ENCODE data around the gene CLMN. TPM values are rescaled to one million over a fixed set of nuclear protein-coding genes. Genes with fewer than 3 reads are reported as not detected.

The CLMN gene
- polyA plus RNA-seq, 6 donors from 2014 or later = 4.9 to 23.8 (median 12.7) TPM

DNA sequence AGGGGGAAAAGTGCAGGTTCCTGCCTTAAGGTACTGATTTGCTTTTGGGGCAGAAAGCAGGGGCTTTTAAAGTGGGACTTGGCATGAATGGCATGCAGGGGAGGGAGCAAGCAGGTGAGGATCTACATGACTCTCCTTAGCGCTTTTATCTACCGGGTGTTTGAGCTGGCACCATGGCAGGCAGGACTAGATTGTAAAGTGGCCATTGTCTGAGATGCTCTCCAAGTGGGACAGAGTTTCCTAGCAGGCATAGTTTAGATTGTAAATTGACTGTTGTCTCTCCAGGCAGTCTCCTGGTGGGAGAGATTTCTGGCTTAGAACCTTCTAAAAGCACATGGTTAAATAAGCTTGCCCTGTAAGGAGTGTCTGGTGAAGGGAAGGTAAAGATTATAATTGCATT lies 157.1 kb downstream of the CLMN start:
- Mint-ChIP-seq H3K9me3 (peaks cover 0 to 24% (median 11%) of the 10 kb centered on the region in 7 donors), H3K27ac (peak overlapping the region in 3 of 6 donors; percentile 47 to 75 (median 51)), H3K36me3 (peaks cover 11 to 19% of the 10 kb centered on the region in 2 donors), H3K4me1 (peaks cover 10 to 25% (median 21%) of the 10 kb centered on the region in 3 donors), H3K27me3 (no peaks in the 10 kb centered on the region), H3K4me3 (no peak overlapping the region)
- no peak for DNase-seq
- no peak for ATAC-seq (ENCODE audit: low read depth in 2 of 2)

DNA sequence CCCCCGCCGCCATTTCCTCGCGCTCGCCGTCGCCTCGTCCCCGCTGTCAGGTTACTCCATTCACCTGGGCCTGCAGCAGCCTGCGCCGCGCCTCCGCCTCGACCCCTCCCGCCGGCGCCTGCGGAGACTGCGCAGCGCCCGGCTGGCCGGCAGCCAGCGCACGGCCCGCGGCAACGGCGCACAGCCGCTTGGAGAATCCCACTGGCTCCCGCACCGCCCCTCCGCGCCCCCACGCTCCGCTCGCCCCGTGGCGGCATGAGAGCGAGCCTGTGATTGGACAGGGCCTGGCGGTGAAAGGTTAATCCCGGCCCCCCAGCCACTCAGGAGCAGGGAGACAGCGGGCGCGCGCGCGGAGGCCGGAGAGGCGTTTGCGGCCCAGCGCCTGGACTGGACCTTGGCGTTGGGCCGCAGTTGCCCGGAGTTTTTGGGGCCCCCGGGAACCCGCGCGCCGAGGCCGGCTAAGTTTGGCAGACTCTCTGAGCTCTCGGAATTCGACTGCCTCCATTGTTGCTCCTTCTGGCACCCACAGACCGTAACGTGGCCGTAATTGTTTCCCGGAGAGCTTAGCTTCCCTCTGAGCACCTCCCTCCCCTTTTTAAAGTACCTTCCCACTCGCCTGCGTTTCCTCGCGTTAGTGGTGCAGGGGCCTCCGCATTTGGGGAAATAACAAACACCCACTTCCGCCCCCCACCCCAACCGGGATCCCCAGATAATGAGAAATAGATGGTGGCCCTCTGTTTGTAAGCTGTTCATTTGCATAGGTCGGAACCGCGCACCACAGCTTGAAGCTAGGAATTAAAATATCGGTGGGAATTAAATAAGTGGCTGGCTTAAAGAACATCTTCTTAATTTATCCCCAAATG lies 162.2 kb downstream of the CLMN start, which contains the start of gene DICER1:
TSS of gene DICER1 (minus strand) at position 203 of the 863 bp plus-strand sequence. CDS start 24,071 bp downstream, outside the sequence.
- Mint-ChIP-seq H3K4me1 (peaks cover 32 to 49% (median 41%) of the 10 kb centered on the region in 3 donors), H3K27ac (peak within 1 kb of the TSS; percentile 99 to 100 (median 100)), H3K36me3 (no peaks in the 10 kb centered on the region), H3K9me3 (no peaks in the 10 kb centered on the region), H3K27me3 (no peaks in the 10 kb centered on the region), H3K4me3 (peak within 1 kb of the TSS; percentile 98 to 100 (median 99))
- DNase-seq (peak; percentile 93), ATAC-seq (ENCODE audit: low read depth in 2 of 2) (peak; percentile 74 to 75)

DNA sequence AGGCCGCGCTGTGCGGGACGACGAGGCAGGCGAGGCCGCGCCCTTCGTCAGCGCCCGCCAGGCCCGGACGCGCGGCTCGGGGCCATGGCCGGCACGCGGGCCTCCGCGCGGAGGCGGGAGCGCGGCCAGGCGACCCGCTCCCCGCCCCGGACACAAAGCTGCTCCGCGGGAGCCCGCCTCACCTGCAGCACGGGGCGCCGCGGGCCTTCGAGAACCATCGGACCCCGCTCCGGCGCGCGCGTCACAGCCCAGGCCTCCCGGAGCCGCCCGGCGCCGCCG lies 162.7 kb downstream of the CLMN start:
- H3K9me3 Mint-ChIP-seq = no peaks in the 10 kb centered on the region
- peaks cover 33 to 55% (median 44%) of the 10 kb centered on the region in 3 donors for H3K4me1 Mint-ChIP-seq
- no peaks in the 10 kb centered on the region for H3K36me3 Mint-ChIP-seq
- H3K27me3 Mint-ChIP-seq = no peaks in the 10 kb centered on the region
- ATAC-seq (ENCODE audit: low read depth in 2 of 2) (no peak), DNase-seq (no peak)
- peak overlapping the region in 7 of 8 donors; percentile 98 to 100 (median 99) for H3K4me3 Mint-ChIP-seq
- H3K27ac Mint-ChIP-seq = peak overlapping the region in 3 of 6 donors; percentile 99 to 100 (median 100)

DNA sequence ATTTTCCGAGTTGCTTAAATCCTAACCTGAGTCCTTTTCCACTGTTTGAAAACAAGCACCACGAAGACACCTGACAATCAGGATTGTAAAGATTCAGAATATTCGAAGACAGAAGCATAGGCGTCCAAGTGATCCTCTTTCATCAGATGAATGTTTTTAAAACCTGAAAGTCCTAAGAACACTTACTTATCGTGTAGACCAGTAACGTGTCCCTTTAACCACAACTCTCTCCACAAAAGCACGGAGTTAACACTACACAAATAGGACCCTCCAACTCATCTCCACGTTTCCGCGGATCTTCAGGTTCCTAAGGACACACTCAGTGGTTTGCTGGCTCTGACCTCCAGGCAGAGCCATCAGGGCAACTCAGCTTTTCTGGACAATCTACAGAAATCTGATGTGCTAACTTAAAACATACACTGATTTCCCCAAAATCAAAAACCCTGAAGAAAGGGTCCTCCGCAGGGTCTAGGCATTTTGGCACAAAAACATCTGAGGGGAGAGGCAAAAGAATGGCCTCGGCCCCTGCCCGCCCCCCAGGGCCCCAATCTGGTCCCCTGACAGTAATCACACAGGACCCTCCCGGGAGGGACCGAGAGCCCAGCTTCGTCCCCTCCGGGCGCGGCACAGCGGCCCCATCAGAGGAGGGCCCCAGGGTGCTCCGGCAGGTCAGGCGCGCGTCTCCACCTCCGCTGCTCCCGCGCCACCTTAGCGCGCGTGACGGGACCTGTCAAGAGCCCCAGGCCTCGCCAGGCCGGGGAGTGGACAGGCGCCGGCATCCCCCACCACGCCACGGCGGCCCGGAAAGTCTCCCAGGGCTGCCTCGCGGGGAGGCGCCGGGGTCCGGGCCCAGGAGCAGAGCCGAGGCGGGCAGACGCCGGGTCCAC lies 163.3 kb downstream of the CLMN start:
- no peaks in the 10 kb centered on the region for H3K36me3 Mint-ChIP-seq
- H3K27me3 Mint-ChIP-seq = no peaks in the 10 kb centered on the region
- peak overlapping the region; percentile 81 to 98 (median 90) for H3K4me3 Mint-ChIP-seq
- H3K27ac Mint-ChIP-seq = peak overlapping the region; percentile 84 to 100 (median 90)
- H3K4me1 Mint-ChIP-seq = peaks cover 38 to 61% (median 50%) of the 10 kb centered on the region in 3 donors
- H3K9me3 Mint-ChIP-seq = no peaks in the 10 kb centered on the region
- ATAC-seq (ENCODE audit: low read depth in 2 of 2) (peak; percentile 10 to 14), DNase-seq (no peak)

DNA sequence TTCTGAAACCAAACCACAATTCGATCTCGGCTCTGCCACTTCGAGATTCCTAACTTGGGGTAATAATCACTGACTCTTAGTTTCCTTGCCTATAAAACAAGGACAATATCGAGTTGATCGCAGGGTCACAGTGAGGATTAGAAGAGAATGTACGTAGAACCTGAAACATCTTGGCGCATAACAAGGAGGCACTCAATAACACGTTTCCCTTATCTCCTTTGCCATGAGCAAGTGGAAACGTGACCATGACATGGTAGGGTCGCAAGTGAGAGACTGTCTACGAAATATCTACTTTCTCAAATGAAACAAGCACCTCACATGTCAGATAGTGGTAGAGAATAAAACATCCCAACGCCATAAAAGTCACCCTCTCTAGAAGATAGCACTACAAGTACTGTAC lies 164.7 kb downstream of the CLMN start:
- Mint-ChIP-seq H3K4me1 (peaks cover 48 to 74% (median 64%) of the 10 kb centered on the region in 3 donors), H3K27me3 (no peaks in the 10 kb centered on the region), H3K4me3 (peak overlapping the region; percentile 14 to 98 (median 86)), H3K27ac (peak overlapping the region in 2 of 6 donors; percentile 94 to 100), H3K36me3 (no peaks in the 10 kb centered on the region), H3K9me3 (no peaks in the 10 kb centered on the region)
- DNase-seq (no peak), ATAC-seq (ENCODE audit: low read depth in 2 of 2) (no peak)

DNA sequence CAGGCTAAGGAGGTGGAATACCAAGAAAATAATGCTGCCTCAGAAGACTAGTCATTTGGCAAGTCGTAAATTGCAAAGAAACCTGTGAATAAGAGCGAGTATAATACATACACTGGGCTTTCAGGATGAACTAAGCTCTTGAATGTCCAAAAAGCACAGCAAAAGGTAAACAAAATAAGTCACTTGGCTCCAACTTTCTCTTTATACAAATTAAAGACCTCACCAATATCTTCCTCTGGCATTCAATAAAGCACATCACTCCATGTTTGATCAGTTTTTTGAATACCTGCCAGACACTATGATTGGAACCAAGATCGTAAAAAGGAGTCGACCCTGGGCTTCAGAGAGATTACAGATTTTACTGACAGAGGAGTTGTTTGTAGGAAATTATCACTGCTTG lies 165.8 kb downstream of the CLMN start:
- Mint-ChIP-seq H3K4me1 (peaks cover 56 to 83% (median 76%) of the 10 kb centered on the region in 3 donors), H3K27ac (no peak overlapping the region), H3K36me3 (no peaks in the 10 kb centered on the region), H3K27me3 (no peaks in the 10 kb centered on the region), H3K9me3 (no peaks in the 10 kb centered on the region), H3K4me3 (peak overlapping the region in 2 of 8 donors; percentile 32 to 85)
- ATAC-seq (ENCODE audit: low read depth in 2 of 2) (no peak), DNase-seq (no peak)

DNA sequence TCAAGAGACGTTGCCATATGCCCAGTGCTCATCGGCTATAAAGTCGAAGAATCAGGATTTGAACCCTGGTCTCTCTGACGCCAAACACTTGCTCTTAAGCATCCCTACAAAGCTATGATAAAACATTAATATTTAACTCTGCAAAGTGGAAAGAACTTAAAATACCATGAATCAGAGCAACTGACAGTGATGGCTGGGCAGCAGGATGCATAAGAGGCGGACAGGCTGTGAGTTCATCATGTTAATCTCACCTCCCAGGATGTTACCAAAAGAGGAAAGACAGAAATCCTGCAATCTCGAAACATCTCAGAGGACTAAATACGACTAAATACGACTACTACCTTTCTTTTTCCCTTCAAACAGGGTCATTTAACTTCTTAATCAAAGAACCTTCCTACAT lies 168.1 kb downstream of the CLMN start:
- H3K4me1 Mint-ChIP-seq = peaks cover 69 to 94% (median 90%) of the 10 kb centered on the region in 3 donors
- H3K27me3 Mint-ChIP-seq = no peaks in the 10 kb centered on the region
- no peak for DNase-seq
- peaks cover 0 to 2% (median 0%) of the 10 kb centered on the region in 7 donors for H3K9me3 Mint-ChIP-seq
- ATAC-seq (ENCODE audit: low read depth in 2 of 2) = no peak
- peaks cover 3 to 5% of the 10 kb centered on the region in 2 donors for H3K36me3 Mint-ChIP-seq
- H3K4me3 Mint-ChIP-seq = peak overlapping the region in 3 of 8 donors; percentile 18 to 32 (median 20)
- peak overlapping the region in 1 of 6 donors; percentile 50 for H3K27ac Mint-ChIP-seq

DNA sequence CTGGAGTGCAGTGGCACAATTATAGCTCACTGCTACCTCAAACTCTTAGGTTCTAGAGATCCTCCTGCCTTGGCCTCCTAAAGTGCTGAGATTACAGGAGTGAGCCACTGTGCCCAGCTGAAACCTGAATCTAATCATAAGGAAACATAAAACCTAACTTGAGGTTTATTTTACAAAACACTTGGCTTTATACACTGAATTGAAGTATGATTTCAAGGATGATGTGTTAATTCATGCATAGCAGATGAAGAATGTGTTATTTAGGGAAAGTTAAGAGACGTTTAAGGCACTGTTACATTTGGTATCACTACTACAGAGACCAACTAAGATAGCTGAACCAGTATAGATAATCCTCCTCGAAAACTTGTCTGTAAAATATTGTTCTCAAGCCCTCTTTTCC lies 168.8 kb downstream of the CLMN start:
- DNase-seq (no peak), ATAC-seq (ENCODE audit: low read depth in 2 of 2) (no peak)
- peak overlapping the region in 4 of 8 donors; percentile 7 to 23 (median 14) for H3K4me3 Mint-ChIP-seq
- peaks cover 9 to 12% of the 10 kb centered on the region in 2 donors for H3K36me3 Mint-ChIP-seq
- H3K27ac Mint-ChIP-seq = peak overlapping the region in 4 of 6 donors; percentile 26 to 65 (median 44)
- peaks cover 0 to 8% (median 2%) of the 10 kb centered on the region in 7 donors for H3K9me3 Mint-ChIP-seq
- H3K27me3 Mint-ChIP-seq = no peaks in the 10 kb centered on the region
- H3K4me1 Mint-ChIP-seq = peaks cover 72 to 96% (median 90%) of the 10 kb centered on the region in 3 donors

DNA sequence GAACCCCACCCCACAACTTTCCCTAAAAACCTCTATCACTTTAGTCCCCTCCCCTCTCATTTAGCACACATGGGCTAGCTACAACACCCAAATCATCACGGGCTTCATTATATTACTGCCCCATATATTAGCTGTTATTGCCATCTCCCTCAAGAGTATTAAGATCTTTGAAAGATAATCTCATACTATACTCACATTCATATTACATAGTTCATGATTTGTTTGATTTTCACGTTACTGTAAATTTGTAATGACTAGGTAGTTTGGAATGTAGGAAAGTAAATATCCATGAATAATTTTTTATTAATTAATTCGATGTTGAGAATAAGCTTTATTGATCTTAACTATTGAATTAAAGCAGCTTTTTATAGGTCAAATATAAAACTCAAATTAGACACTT lies 170.3 kb downstream of the CLMN start:
- Mint-ChIP-seq H3K36me3 (peaks cover 18 to 24% of the 10 kb centered on the region in 2 donors), H3K9me3 (peaks cover 0 to 22% (median 12%) of the 10 kb centered on the region in 7 donors), H3K27me3 (no peaks in the 10 kb centered on the region), H3K4me3 (peak overlapping the region in 1 of 8 donors; percentile 1), H3K4me1 (peaks cover 64 to 91% (median 84%) of the 10 kb centered on the region in 3 donors), H3K27ac (peak overlapping the region in 1 of 6 donors; percentile 12)
- ATAC-seq (ENCODE audit: low read depth in 2 of 2) (no peak), DNase-seq (no peak)

DNA sequence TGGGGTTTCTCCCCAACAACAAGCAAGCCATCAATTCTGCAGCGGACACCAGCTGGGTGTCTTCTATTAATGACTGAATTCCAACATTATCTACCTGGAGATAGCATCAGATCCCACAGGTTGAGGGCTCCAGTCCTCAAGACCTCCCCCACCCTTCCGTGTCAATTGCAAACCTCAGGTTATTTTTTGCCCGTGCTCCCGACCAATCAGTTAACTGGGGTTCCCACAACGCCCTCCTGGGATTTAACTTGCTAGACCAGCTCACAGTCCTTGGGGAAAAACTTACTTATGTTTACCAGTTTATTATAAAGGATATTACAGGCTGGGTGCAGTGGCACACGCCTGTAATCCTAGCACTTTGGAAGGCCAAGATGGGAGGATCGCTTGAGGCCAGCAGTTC lies 172.1 kb downstream of the CLMN start:
- no peak for ATAC-seq (ENCODE audit: low read depth in 2 of 2)
- no peaks in the 10 kb centered on the region for H3K27me3 Mint-ChIP-seq

DNA sequence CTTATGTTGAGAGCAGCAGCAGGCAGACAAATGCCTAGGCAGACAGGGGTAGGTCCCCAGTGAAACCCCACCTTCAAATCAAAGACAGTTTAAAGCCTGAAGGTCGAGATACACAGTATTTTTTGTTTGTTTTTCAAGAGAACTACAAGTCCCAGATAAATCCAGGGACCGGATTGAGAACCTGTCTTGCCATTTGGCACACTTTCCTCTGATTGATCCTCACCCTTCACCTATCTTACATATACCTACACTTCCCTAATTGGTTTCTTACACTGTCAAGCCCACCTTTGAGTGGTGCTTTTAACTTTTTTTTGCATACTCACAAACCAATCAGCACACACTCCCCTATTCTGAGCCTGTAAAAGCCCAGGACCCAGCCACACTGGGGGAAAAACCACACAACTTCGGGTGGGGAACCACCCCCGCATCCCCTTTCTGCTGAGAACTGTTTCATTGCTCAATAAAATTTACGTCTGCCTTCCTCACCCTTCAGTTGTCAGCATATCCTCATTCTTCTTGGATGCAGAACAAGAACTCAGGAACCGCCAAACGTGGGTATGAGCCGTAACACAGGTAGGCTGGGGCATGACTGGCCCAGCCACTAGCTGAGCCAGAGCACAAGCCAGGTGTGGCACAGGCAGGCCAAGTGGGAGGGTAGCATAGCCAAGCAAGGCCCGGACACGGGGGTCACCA lies 173.5 kb downstream of the CLMN start:
- H3K4me1 Mint-ChIP-seq = peaks cover 57 to 91% (median 84%) of the 10 kb centered on the region in 3 donors
- H3K4me3 Mint-ChIP-seq = peak overlapping the region in 5 of 8 donors; percentile 13 to 92 (median 50)
- no peak for DNase-seq
- peak overlapping the region; percentile 48 to 97 (median 76) for H3K27ac Mint-ChIP-seq
- H3K9me3 Mint-ChIP-seq = peaks cover 0 to 22% (median 12%) of the 10 kb centered on the region in 7 donors
- peaks cover 18 to 24% of the 10 kb centered on the region in 2 donors for H3K36me3 Mint-ChIP-seq
- H3K27me3 Mint-ChIP-seq = no peaks in the 10 kb centered on the region
- peak in 1 of 2 donors; percentile 15 for ATAC-seq (ENCODE audit: low read depth in 2 of 2)

More for the DNA sequence above, 172.1 kb downstream of the CLMN start:
- Mint-ChIP-seq H3K9me3 (peaks cover 0 to 22% (median 12%) of the 10 kb centered on the region in 7 donors), H3K4me1 (peaks cover 54 to 90% (median 89%) of the 10 kb centered on the region in 3 donors), H3K4me3 (peak overlapping the region in 6 of 8 donors; percentile 15 to 84 (median 42)), H3K27ac (peak overlapping the region; percentile 78 to 93 (median 85)), H3K36me3 (peaks cover 18 to 24% of the 10 kb centered on the region in 2 donors)
- no peak for DNase-seq

DNA sequence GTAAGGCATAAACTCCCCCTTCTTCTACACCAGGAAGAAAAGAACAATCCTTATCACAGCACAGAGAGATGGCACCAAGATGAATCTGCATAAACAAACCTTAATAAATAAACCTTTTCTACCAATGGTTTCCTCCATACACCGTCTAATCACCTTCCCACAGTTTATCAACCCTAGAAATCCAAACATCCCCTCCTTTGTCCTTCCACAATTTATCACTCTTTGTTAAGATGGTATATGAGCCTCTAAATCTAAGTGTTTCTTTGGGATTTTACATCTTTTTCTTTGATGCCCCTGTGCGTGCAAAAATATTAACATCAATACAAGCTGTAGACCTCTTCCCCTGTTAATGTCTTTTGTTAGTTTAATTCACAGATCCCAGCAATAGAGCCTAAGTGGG lies 174.9 kb downstream of the CLMN start:
- Mint-ChIP-seq H3K27ac (peak overlapping the region; percentile 20 to 91 (median 82)), H3K36me3 (peaks cover 18 to 24% of the 10 kb centered on the region in 2 donors), H3K27me3 (no peaks in the 10 kb centered on the region), H3K4me3 (peak overlapping the region in 3 of 8 donors; percentile 0 to 81 (median 41)), H3K9me3 (peaks cover 0 to 22% (median 12%) of the 10 kb centered on the region in 7 donors), H3K4me1 (peaks cover 55 to 87% (median 82%) of the 10 kb centered on the region in 3 donors)
- DNase-seq (no peak), ATAC-seq (ENCODE audit: low read depth in 2 of 2) (no peak)
